Measurements from ENCODE around the gene ECE1. TPM values are rescaled to one million over a fixed set of nuclear protein-coding genes. Genes with fewer than 3 reads are reported as not detected.

ECE1 gene
- total RNA-seq, 3 donors from 2014 or later: 103 to 161 (median 149) TPM

GRCh38 chr1:21323091-21323490, 32.8 kb upstream of the ECE1 start:
- no peak for DNase-seq
- no peak for TF ChIP-seq CTCF (IDR thresholded peaks at IDR 0.05)

DNA sequence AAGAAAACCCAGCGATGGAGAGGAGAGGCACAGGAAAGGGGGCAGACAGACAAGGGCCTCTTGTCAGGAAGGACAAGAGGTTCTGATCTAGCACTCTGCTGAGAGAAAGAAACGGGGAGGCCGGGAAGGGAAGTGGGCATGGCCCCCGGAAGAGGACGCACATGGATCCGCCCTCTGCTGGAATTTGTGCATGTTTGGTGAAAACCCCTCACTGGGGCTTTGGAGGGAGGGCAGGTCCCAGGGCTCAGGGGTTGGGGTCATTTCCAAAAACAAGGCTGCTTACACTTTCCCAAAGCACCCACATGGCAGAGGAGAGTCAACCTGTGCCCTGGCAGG, 32.4 kb upstream of the ECE1 start:
- no peaks in the 10 kb centered on the region for H3K36me3 ChIP-seq (ENCODE audit: low read depth)
- H3K4me3 ChIP-seq: no peak overlapping the region
- intact Hi-C loops (cut with DNase I, micrococcal nuclease): no loop called here
- no peak for TF ChIP-seq CTCF (IDR thresholded peaks at IDR 0.05)
- ATAC-seq: no peak
- DNase-seq: no peak
- H3K4me1 ChIP-seq (ENCODE audit: low read depth): peaks cover 51% of the 10 kb centered on the region
- H3K9me3 ChIP-seq: no peaks in the 10 kb centered on the region

More at GRCh38 chr1:21323091-21323490, 32.8 kb upstream of the ECE1 start:
- intact Hi-C loops (cut with DNase I, micrococcal nuclease): no loop called here
- no peaks in the 10 kb centered on the region for H3K36me3 ChIP-seq (ENCODE audit: low read depth)
- peaks cover 52% of the 10 kb centered on the region for H3K4me1 ChIP-seq (ENCODE audit: low read depth)
- H3K4me3 ChIP-seq: no peak overlapping the region
- no peak for ATAC-seq
- H3K9me3 ChIP-seq: no peaks in the 10 kb centered on the region

DNA sequence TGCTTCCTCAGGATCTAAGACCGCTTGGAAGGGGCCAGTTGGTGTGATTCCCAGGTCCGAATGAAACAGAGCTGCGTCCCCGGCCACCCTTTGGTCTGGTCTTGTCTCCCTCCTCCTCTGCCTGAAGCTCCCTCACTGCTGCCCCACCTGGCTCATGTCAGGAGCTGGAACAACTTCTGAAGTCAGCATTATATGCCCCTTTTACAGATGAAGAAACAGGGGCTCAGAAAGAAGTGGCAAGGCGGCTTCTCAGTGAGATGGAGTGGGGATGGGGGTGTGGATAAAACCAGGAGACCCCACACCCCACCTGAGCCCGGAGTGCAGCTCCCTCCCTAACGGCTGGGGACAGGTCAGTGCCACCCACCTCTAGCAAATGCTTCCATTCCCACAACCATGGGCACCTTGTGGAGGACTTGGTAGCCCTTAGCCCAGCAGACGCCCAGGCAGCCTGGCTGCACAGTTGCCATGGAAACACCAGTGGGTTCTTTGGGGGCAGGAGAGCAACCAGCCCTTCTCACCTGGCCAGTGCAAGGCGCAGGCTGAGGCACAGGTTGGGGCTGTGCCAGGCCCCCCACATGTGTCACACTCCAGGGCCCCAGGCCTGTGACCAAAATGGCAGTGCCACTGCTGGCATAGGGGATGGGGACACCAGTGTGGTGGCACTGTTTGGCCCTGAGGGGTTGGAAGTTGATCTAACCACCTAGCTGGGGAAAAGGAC, 31.9 kb upstream of the ECE1 start:
- Histone ChIP-seq H3K4me1 (ENCODE audit: low read depth) (peaks cover 49% of the 10 kb centered on the region), H3K9me3 (no peaks in the 10 kb centered on the region), H3K4me3 (no peak overlapping the region), H3K36me3 (ENCODE audit: low read depth) (no peaks in the 10 kb centered on the region)
- DNase-seq (no peak), ATAC-seq (no peak)
- intact Hi-C loops (cut with DNase I, micrococcal nuclease): no loop called here
- TF ChIP-seq CTCF (IDR thresholded peaks at IDR 0.05): no peak

- ATAC-seq (no peak), DNase-seq (no peak)
- Histone ChIP-seq H3K4me1 (ENCODE audit: low read depth) (peaks cover 39% of the 10 kb centered on the region), H3K4me3 (no peak overlapping the region), H3K9me3 (no peaks in the 10 kb centered on the region), H3K36me3 (ENCODE audit: low read depth) (no peaks in the 10 kb centered on the region)
- TF ChIP-seq CTCF (IDR thresholded peaks at IDR 0.05): no peak
- intact Hi-C loops (cut with DNase I, micrococcal nuclease): no loop called here
These were observed 30.3 kb upstream of the ECE1 start for GRCh38 chr1:21320410-21321108.

DNA sequence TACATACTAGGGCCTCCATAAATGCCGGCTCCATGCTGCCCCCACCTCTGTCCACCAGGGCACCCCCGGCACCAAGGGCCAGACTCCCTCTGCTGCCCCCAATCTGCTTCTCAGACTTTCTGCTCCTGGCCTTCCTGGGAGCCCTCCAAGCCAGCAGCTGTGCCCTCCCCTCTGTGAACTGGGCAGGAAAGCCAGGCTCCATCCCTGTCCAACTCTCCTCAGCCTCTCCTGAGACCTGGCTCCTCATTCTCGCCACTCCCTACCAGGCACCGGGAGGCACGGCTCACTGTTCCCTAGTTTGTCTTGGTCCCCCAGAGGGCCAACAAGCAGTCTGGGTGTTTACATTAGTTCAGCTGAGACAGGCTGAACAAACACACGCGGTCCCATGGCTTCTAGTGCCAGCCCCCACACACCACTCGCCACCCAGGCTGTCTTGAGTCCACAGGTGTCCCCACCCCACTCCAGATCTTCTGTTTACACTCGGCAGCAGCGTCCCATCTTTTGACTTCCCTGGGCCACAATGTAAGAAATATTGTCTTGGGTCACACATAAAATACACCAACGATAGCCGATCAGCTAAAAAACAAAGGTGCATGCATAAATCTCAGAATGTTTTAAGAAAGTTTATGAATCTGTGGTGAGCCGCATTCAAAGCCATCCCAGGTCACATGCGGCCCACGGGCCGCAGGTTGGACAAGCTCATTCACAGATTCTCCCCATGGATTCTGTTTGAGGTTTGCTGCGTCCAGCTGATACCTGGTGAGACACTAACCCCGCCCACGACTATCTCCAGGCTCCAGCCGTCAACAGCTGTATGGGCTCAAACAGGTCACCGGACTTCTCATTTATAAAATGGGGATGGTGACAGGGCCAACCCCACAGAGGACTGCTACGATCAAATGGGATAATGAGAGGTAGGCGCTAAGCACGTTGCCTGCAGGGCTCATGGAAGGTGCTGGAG, 29.5 kb upstream of the ECE1 start:
- Histone ChIP-seq H3K4me1 (ENCODE audit: low read depth) (peaks cover 31% of the 10 kb centered on the region), H3K4me3 (no peak overlapping the region), H3K9me3 (no peaks in the 10 kb centered on the region), H3K36me3 (ENCODE audit: low read depth) (no peaks in the 10 kb centered on the region)
- ATAC-seq (no peak), DNase-seq (no peak)
- intact Hi-C loops (cut with DNase I, micrococcal nuclease): no loop called here
- no peak for TF ChIP-seq CTCF (IDR thresholded peaks at IDR 0.05)

Data from mucosa of descending colon (tissue), 3 donors.